PC-3 (cell line): ENCODE measurements around the gene MYH14. TPM values are rescaled to one million over a fixed set of nuclear protein-coding genes. Genes with fewer than 3 reads are reported as not detected.

Source experiments
- ATAC-seq: fragments of 200-7000 bp; cut with Tn5 transposase; 2 replicates; pipeline ENCODE4 v1.9.1; 2020; ENCODE audit warnings: mild to moderate bottlenecking, moderate library complexity
- BruUV-seq: library from RNA; stranded (reverse); fragments of 400-500 nt; replicated peaks from 2 replicates; lab custom pipeline; 2021; lab: Mats Ljungman, UMichigan
- CTCF ChIA-PET: fragments of 300-600 bp; sonication (Branson Sonifier 250); formaldehyde crosslinking; loops from one replicate; lab custom pipeline; 2022; ENCODE audit warnings: antibody characterized with exemption; lab: Charles Lee
- POLR2A ChIA-PET: fragments of 300-600 bp; sonication (Branson Sonifier 250); formaldehyde crosslinking; loops from one replicate; lab custom pipeline; 2022; ENCODE audit warnings: antibody characterized with exemption; ENCODE audit not compliant: unreplicated experiment; lab: Charles Lee
- DNase-seq: peaks from one replicate; pipeline ENCODE4 v3.0.0-alpha.2; 2015
- H2AFZ ChIP-seq: fragments of 300-600 bp; sonication (generic); 2 replicates; pipeline ENCODE4 v1.6.0; 2016; ENCODE audit warnings: antibody characterized with exemption, low read length
- H3F3A ChIP-seq: fragments of 300-600 bp; sonication (generic); one replicate; pipeline ENCODE4 v1.6.0; 2017; ENCODE audit warnings: antibody characterized with exemption, low read length, control low read depth, mild to moderate bottlenecking; ENCODE audit not compliant: unreplicated experiment
- H3K27ac ChIP-seq: fragments of 300-600 bp; sonication (generic); 2 replicates; pipeline ENCODE4 v1.5.1; 2016; ENCODE audit warnings: mild to moderate bottlenecking, low read length
- H3K27me3 ChIP-seq: fragments of 300-600 bp; sonication (generic); 2 replicates; pipeline ENCODE4 v1.6.1; 2016; ENCODE audit warnings: low read length, mixed read lengths
- H3K36me3 ChIP-seq: fragments of 300-600 bp; sonication (generic); 2 replicates; pipeline ENCODE4 v1.6.1; 2016; ENCODE audit warnings: low read depth, mixed run types, low read length, mixed read lengths
- H3K4me1 ChIP-seq: fragments of 300-600 bp; sonication (generic); 2 replicates; pipeline ENCODE4 v1.5.1; 2016; ENCODE audit warnings: low read length; ENCODE audit not compliant: insufficient read depth
- H3K4me2 ChIP-seq: fragments of 300-600 bp; sonication (generic); 2 replicates; pipeline ENCODE4 v1.6.0; 2016; ENCODE audit warnings: low read length
- H3K4me3 ChIP-seq: fragments of 300-600 bp; sonication (generic); 2 replicates; pipeline ENCODE4 v1.5.1; 2016; ENCODE audit warnings: mild to moderate bottlenecking, low read length, mixed read lengths
- H3K79me2 ChIP-seq: fragments of 300-600 bp; sonication (generic); 2 replicates; pipeline ENCODE4 v1.6.1; 2017; ENCODE audit warnings: low read length, mixed read lengths
- H3K9ac ChIP-seq: fragments of 300-600 bp; sonication (generic); 2 replicates; pipeline ENCODE4 v1.6.0; 2016; ENCODE audit warnings: mild to moderate bottlenecking, low read length
- H3K9me2 ChIP-seq: fragments of 300-600 bp; sonication (generic); replicated peaks from 2 replicates; pipeline ENCODE4 v1.6.1; 2016; ENCODE audit warnings: mixed run types, low read length, mixed read lengths
- H3K9me3 ChIP-seq: fragments of 300-600 bp; sonication (generic); 2 replicates; pipeline ENCODE4 v1.6.1; 2016; ENCODE audit warnings: low read length, mixed read lengths
- H4K20me1 ChIP-seq: fragments of 300-600 bp; sonication (generic); 2 replicates; pipeline ENCODE4 v1.6.1; 2016; ENCODE audit warnings: low read length, mixed read lengths
- EZH2 ChIP-seq: fragments of 300-600 bp; sonication (generic); IDR thresholded peaks from one replicate; pipeline ENCODE4 v1.6.1; 2017; ENCODE audit warnings: antibody characterized with exemption, mild to moderate bottlenecking, low read length; ENCODE audit not compliant: unreplicated experiment
- EZH2phosphoT487 ChIP-seq: fragments of 300-600 bp; sonication (generic); IDR thresholded peaks from 2 replicates; pipeline ENCODE4 v1.6.1; 2018; ENCODE audit warnings: mild to moderate bottlenecking, antibody characterized with exemption, low read length, borderline replicate concordance
- intact Hi-C: fragments of 100-400 bp; cut with micrococcal nuclease; formaldehyde crosslinking; loops from 2 replicates; pipeline ENCODE4 v1.9.0; 2023
- total RNA-seq: library from RNA; depleted of rRNA; stranded (reverse); fragments of >200 nt; gene quantifications from 2 replicates; pipeline ENCODE4 v1.2.3, GENCODE V29; 2014
- TF ChIP-seq, protein P1 (sequence below): fragments of 300-600 bp; sonication (generic); conservative IDR thresholded peaks from 2 replicates; pipeline ENCODE4 v1.5.1; 2017; ENCODE audit warnings: antibody characterized with exemption, low read depth, mild to moderate bottlenecking, low read length

MYH14 gene
- total RNA-seq, 1 experiment from 2014 or later, result 20.2 TPM

DNA sequence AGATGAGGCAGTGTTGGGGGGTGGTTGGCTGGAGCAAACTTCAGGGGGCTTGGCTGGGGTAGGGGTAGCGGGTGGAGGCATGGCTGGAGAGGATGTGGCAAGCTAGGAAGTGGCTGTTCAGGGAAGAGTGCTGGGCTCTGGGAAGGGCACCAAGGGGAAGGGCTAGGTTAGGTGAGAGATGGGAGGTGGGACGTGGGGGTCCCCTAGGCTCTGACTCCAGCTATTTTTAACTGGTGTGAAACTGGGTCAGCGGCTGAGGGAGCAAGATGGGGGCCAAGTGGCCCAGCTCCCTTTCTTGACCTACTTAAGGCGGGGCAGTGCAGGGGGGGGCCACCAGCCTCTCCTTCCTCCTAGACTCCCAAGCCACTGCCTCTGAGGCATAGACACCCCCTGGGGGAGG lies 118.4 kb downstream of the MYH14 start:
- intact Hi-C loops, result no loop called here
- H3K4me1 ChIP-seq, result 0 out of 2 replicates have a peak, but pooled peaks cover 4% of the 10 kb centered on the region
- no peaks in the 10 kb centered on the region for H3K79me2 ChIP-seq
- no peak overlapping the region for H3K9ac ChIP-seq
- no peak for DNase-seq
- H3K27me3 ChIP-seq, result no peaks in the 10 kb centered on the region
- peaks cover 8% of the 10 kb centered on the region; the same call in 1 of the 2 replicates for H4K20me1 ChIP-seq
- ChIA-PET CTCF (no interaction called here), POLR2A (no interaction called here)
- no peak for ATAC-seq
- H2AFZ ChIP-seq, result no peak overlapping the region
- H3K9me2 ChIP-seq, result no peaks in the 10 kb centered on the region
- H3K36me3 ChIP-seq, result no peaks in the 10 kb centered on the region
- BruUV-seq, result no TSS peak
- TF ChIP-seq EZH2, result no peak
- TF ChIP-seq EZH2phosphoT487, result no peak
- TF ChIP-seq, protein P1, sequence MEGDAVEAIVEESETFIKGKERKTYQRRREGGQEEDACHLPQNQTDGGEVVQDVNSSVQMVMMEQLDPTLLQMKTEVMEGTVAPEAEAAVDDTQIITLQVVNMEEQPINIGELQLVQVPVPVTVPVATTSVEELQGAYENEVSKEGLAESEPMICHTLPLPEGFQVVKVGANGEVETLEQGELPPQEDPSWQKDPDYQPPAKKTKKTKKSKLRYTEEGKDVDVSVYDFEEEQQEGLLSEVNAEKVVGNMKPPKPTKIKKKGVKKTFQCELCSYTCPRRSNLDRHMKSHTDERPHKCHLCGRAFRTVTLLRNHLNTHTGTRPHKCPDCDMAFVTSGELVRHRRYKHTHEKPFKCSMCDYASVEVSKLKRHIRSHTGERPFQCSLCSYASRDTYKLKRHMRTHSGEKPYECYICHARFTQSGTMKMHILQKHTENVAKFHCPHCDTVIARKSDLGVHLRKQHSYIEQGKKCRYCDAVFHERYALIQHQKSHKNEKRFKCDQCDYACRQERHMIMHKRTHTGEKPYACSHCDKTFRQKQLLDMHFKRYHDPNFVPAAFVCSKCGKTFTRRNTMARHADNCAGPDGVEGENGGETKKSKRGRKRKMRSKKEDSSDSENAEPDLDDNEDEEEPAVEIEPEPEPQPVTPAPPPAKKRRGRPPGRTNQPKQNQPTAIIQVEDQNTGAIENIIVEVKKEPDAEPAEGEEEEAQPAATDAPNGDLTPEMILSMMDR, result no peak
- H3K4me2 ChIP-seq, result no peak overlapping the region
- H3K9me3 ChIP-seq, result no peaks in the 10 kb centered on the region
- no peak overlapping the region for H3K27ac ChIP-seq
- no peaks in the 10 kb centered on the region for H3F3A ChIP-seq
- H3K4me3 ChIP-seq, result no peak overlapping the region

DNA sequence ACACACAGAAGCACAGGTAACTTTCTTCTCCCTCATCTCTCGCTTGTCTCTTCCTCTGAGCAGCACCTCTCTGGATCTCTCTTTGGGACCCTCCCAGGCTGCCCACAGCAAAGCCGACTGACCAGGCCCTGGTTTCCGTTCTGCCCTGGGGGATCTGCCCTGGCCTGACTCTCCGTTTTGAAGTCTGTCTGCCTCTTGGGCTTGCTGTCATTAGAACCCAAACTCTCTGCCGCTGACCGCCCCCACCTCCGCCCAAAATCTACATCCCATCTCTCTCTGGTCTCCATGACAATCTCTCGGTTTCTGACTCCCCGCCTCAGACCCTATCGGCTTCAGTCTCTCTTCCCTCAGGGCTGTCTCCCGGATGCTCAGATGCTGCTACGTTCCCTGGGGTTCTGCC lies 118.8 kb downstream of the MYH14 start:
- no peaks in the 10 kb centered on the region for H3K36me3 ChIP-seq
- no peaks in the 10 kb centered on the region for H3F3A ChIP-seq
- H3K4me1 ChIP-seq, result 0 out of 2 replicates have a peak, but pooled peaks cover 4% of the 10 kb centered on the region
- ChIA-PET POLR2A (no interaction called here), CTCF (no interaction called here)
- no TSS peak for BruUV-seq
- no peaks in the 10 kb centered on the region for H3K27me3 ChIP-seq
- intact Hi-C loops, result no loop called here
- peaks cover 8% of the 10 kb centered on the region; the same call in 1 of the 2 replicates for H4K20me1 ChIP-seq
- TF ChIP-seq EZH2 (no peak), EZH2phosphoT487 (no peak)
- TF ChIP-seq, protein P1, result no peak
- H3K4me3 ChIP-seq, result no peak overlapping the region
- no peaks in the 10 kb centered on the region for H3K9me2 ChIP-seq
- no peaks in the 10 kb centered on the region for H3K9me3 ChIP-seq
- H3K9ac ChIP-seq, result no peak overlapping the region
- H3K27ac ChIP-seq, result no peak overlapping the region
- no peaks in the 10 kb centered on the region for H3K79me2 ChIP-seq
- ATAC-seq, result no peak
- no peak overlapping the region for H3K4me2 ChIP-seq
- DNase-seq, result no peak
- H2AFZ ChIP-seq, result no peak overlapping the region

DNA sequence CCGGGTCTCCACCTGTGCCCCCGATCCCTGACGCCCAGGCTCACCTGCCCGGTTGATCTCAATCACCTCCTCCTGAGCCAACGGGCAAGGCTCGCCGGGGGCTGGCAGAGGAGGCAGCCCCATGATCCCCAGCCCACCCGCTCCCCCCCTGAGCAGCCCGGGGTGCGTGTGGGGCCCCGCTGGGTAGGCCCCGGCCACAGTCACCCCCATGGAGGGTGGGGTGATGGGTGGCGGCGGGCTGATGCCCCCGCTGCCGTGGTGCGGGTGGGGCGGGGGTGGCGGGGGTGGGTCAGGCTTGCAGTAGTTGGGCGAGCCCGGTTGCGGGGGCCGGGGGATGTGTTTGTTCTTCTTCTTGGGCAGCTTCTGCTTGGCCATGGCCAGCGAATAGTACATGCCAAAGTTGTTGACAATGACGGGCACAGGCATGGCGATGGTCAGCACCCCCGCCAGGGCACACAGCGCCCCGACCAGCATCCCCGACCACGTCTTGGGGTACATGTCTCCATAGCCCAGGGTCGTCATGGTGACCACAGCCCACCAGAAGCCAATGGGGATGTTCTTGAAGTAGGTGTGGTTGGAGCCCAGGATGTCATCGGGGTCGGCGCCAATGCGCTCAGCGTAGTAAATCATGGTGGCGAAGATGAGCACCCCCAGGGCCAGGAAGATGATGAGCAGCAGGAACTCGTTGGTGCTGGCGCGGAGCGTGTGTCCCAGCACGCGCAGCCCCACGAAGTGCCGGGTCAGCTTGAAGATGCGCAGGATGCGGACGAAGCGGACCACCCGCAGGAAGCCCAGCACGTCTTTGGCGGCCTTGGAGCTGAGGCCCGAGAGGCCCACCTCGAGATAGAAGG lies 119.7 kb downstream of the MYH14 start:
- Histone ChIP-seq H3K9ac (no peak overlapping the region), H3K4me3 (no peak overlapping the region), H4K20me1 (peaks cover 13% of the 10 kb centered on the region; the same call in 1 of the 2 replicates), H3K4me1 (0 out of 2 replicates have a peak, but pooled peaks cover 4% of the 10 kb centered on the region), H2AFZ (no peak overlapping the region), H3K4me2 (no peak overlapping the region), H3K27me3 (no peaks in the 10 kb centered on the region), H3K79me2 (no peaks in the 10 kb centered on the region), H3F3A (no peaks in the 10 kb centered on the region), H3K27ac (no peak overlapping the region), H3K9me3 (no peaks in the 10 kb centered on the region), H3K9me2 (no peaks in the 10 kb centered on the region), H3K36me3 (no peaks in the 10 kb centered on the region)
- ATAC-seq (no peak), DNase-seq (no peak)
- intact Hi-C loops, result no loop called here
- CTCF ChIA-PET, result no interaction called here
- BruUV-seq, result no TSS peak
- POLR2A ChIA-PET, result no interaction called here
- no peak for TF ChIP-seq EZH2
- TF ChIP-seq, protein P1, result no peak
- no peak for TF ChIP-seq EZH2phosphoT487
